Lower leg skin (tissue), 3 donors: ENCODE data around the gene TTC7B.

ENCODE experiments used
- CTCF ChIP-seq, 3 donors: fragments of 450-650 bp; IDR thresholded peaks; one replicate each; pipeline ENCODE4 v1.5.1; 2016; ENCODE audit warnings: antibody characterized with exemption in 3 of 3, mild to moderate bottlenecking in 3 of 3, moderate library complexity in 2 of 3
- POLR2A ChIP-seq, 2 donors: fragments of 450-650 bp; IDR thresholded peaks; one replicate each; pipeline ENCODE4 v1.6.1; 2016 to 2017; ENCODE audit warnings: antibody characterized with exemption in 2 of 2, mild to moderate bottlenecking in 1 of 2, moderate library complexity in 1 of 2

- no peak for TF ChIP-seq CTCF (IDR thresholded peaks at IDR 0.05)
- TF ChIP-seq POLR2A (IDR thresholded peaks at IDR 0.05) = no peak
Measured at GRCh38 chr14:90732718-90733117, 83.5 kb downstream of the TTC7B start.
